ENCODE results near the gene GNPTG. TPM values are rescaled to one million over a fixed set of nuclear protein-coding genes. Genes with fewer than 3 reads are reported as not detected.

Gene GNPTG
- total and polyA plus RNA-seq, 2 of the 13 experiments (the other 11 are each of a cell fraction or from before 2014, with no cell fraction given) = 22.7 to 71.1 TPM

DNA sequence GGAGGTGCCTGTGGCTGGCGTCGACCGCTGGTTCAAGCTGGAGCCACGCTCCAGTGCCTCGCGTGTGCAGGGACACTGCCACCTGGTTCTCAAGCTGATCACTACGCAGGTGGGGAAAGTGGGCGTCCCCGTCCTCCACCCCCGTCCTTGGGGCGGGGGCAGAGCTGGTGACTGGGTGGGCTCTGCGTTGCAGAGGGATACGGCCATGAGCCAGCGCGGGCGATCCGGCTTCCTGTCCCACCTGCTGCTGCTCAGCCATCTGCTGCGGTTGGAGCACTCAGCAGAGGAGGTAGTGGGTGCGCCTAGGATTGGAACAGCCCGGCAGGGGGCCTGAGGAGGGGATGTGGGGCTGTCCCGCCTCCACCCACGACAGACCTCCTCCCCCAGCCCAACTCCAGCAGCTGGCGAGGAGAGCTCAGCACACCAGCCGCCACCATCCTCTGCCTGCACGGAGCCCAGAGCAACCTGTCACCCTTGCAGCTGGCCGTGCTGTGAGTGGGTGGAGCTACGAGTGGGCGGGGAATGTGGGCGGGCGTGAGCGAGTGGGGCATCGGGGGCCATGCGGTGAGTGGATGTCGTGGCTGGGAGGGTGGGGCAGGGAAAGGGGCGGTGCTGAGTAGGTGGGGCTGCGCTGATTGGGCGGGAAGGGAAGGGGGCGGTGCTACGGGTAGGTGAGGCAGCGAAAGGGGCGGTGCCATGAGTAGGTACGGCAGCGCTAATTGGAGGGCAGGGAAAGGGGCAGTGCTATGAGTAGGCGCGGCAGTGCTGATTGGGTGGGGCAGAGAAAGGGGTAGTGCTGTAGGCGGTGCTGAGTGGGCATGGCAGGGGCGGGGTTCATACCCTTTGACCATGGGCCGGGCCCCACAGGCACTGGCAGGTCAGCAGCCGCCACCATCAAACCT, 9.0 kb upstream of the GNPTG start (continued):
- TF ChIP-seq, protein P1, sequence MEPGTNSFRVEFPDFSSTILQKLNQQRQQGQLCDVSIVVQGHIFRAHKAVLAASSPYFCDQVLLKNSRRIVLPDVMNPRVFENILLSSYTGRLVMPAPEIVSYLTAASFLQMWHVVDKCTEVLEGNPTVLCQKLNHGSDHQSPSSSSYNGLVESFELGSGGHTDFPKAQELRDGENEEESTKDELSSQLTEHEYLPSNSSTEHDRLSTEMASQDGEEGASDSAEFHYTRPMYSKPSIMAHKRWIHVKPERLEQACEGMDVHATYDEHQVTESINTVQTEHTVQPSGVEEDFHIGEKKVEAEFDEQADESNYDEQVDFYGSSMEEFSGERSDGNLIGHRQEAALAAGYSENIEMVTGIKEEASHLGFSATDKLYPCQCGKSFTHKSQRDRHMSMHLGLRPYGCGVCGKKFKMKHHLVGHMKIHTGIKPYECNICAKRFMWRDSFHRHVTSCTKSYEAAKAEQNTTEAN (CRISPR knock-in tag; conservative IDR thresholded peaks at IDR 0.05) = no peak
- TF ChIP-seq, protein P2, sequence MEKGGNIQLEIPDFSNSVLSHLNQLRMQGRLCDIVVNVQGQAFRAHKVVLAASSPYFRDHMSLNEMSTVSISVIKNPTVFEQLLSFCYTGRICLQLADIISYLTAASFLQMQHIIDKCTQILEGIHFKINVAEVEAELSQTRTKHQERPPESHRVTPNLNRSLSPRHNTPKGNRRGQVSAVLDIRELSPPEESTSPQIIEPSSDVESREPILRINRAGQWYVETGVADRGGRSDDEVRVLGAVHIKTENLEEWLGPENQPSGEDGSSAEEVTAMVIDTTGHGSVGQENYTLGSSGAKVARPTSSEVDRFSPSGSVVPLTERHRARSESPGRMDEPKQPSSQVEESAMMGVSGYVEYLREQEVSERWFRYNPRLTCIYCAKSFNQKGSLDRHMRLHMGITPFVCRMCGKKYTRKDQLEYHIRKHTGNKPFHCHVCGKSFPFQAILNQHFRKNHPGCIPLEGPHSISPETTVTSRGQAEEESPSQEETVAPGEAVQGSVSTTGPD (CRISPR knock-in tag; IDR thresholded peaks at IDR 0.05) = no peak
- TF ChIP-seq ZNF775 (CRISPR knock-in tag; IDR thresholded peaks at IDR 0.05; ENCODE audit: borderline replicate concordance) = no peak
- no peak for TF ChIP-seq HOXA7 (CRISPR knock-in tag; IDR thresholded peaks at IDR 0.05)
- TF ChIP-seq RBFOX2 (IDR thresholded peaks at IDR 0.05; ENCODE audit: low read depth, low read length) = no peak
- TF ChIP-seq CREB1 (IDR thresholded peaks at IDR 0.05) = peak; percentile 83
- TF ChIP-seq CREB1 (CRISPR knock-in tag; IDR thresholded peaks at IDR 0.05) = no peak
- no peak for TF ChIP-seq ZNF260 (CRISPR knock-in tag; IDR thresholded peaks at IDR 0.05; ENCODE audit: borderline replicate concordance, low read depth)
- TF ChIP-seq NFKBIZ (CRISPR knock-in tag; IDR thresholded peaks at IDR 0.05) = no peak
- TF ChIP-seq ETS1 (CRISPR knock-in tag; IDR thresholded peaks at IDR 0.05) = no peak
- no peak for TF ChIP-seq ZNF263 (CRISPR knock-in tag; IDR thresholded peaks at IDR 0.05)
